Stimulated activated naive CD8-positive, alpha-beta T cell treated with anti-CD3 and anti-CD28 coated beads, Interleukin-15, amount 100 ng/mL, for 72 hours (primary cell): ENCODE measurements around the gene NAT10.
A peak's percentile ranks its signal among the peaks of the same experiment; 100 is the strongest.
"Not testable (repeated sequence)": the region's sequence is repeated elsewhere in the genome, so short reads cannot be mapped to it uniquely, and the experiment has no call there.

ENCODE experiments used
- ATAC-seq: fragments of 150-1000 bp; cut with Tn5 transposase; 2 replicates; pipeline ENCODE4 v1.10.0; 2021; ENCODE audit warnings: mild to moderate bottlenecking, moderate library complexity
- DNase-seq, 2 donors: peaks; one replicate each; pipeline ENCODE4 v3.0.0; 2021 to 2022
- H3K27ac Mint-ChIP-seq, 2 donors: one replicate each; pipeline ENCODE4 v1.8.0; 2022; ENCODE audit warnings: mild to moderate bottlenecking in 2 of 2, mixed read lengths in 2 of 2, moderate library complexity in 2 of 2
- H3K27me3 Mint-ChIP-seq: one replicate; pipeline ENCODE4 v1.8.0; 2022; ENCODE audit warnings: mixed read lengths
- H3K4me1 Mint-ChIP-seq: one replicate; pipeline ENCODE4 v1.8.0; 2022; ENCODE audit warnings: mild to moderate bottlenecking, mixed read lengths
- H3K4me3 Mint-ChIP-seq, 2 donors: one replicate each; pipeline ENCODE4 v1.8.0; 2022; ENCODE audit warnings: mild to moderate bottlenecking in 2 of 2, mixed read lengths in 2 of 2, moderate library complexity in 1 of 2
- H3K9me3 Mint-ChIP-seq, 2 donors: one replicate each; pipeline ENCODE4 v1.8.0; 2022; ENCODE audit warnings: mixed read lengths in 2 of 2

The NAT10 gene

GRCh38 chr11:34105079-34105956 lies at the start of gene NAT10:
Gene NAT10 (plus strand): TSS chr11:34105629. CDS start chr11:34108226, 2,597 bp downstream.
- H3K4me3 Mint-ChIP-seq, result peak within 1 kb of the TSS; percentile 94 to 98
- peak; percentile 97 for ATAC-seq
- peak; percentile 95 to 98 for DNase-seq
- H3K27me3 Mint-ChIP-seq, result no peaks in the 10 kb centered on the region
- peaks cover 52% of the 10 kb centered on the region for H3K4me1 Mint-ChIP-seq
- no peaks in the 10 kb centered on the region for H3K9me3 Mint-ChIP-seq
- H3K27ac Mint-ChIP-seq, result peak within 1 kb of the TSS; percentile 98 to 99

DNA sequence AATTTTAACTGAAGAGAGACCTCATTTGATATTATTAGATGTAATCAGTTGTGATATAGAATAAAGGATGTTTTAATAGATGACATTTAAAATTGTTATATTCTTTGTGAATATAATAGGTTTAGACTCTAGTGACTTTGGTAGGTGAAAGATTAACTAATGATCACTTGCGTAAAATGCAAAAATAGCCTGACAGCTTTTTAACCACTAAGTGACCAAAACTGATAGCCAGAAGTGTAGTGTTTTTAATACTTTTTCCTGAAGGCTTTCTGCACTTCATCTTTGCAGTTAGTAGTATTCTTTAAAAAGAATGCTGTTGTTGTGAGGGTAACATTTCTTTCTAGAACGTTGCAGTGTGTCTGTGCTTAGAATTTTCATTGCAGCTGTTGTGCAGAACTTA lies 48.8 kb upstream of the NAT10 start:
- Mint-ChIP-seq H3K27me3 (no peaks in the 10 kb centered on the region), H3K4me1 (peaks cover 41% of the 10 kb centered on the region), H3K4me3 (peak overlapping the region in 1 of 2 donors; percentile 39), H3K9me3 (no peaks in the 10 kb centered on the region), H3K27ac (no peak overlapping the region)
- ATAC-seq (no peak), DNase-seq (no peak)

- no peaks in the 10 kb centered on the region for H3K27me3 Mint-ChIP-seq
- no peak for DNase-seq
- peaks cover 72% of the 10 kb centered on the region for H3K4me1 Mint-ChIP-seq
- peak overlapping the region; percentile 36 to 38 for H3K27ac Mint-ChIP-seq
- H3K9me3 Mint-ChIP-seq, result no peaks in the 10 kb centered on the region
- no peak overlapping the region for H3K4me3 Mint-ChIP-seq
- ATAC-seq, result no peak
These were observed 42.2 kb upstream of the NAT10 start for GRCh38 chr11:34063061-34063795.

DNA sequence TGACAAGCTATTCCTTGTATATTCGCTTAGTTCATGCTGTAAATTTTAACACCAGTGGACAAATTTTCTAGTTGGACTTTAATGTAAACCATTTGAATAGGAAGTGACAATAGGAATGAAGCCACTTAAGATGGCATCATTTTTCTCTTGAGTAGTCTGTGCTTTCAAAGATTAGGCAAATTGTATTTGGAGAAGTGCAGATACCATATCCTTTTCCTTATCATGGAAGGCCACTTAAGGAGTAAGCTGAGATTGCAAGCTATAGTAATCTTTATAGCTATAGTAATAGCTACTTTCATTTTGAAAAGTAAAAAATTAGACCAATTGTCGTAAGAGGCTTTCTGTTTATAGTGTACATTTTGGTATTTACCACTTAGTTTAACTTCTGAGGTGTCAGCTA lies 41.1 kb upstream of the NAT10 start:
- Mint-ChIP-seq H3K27ac (no peak overlapping the region), H3K4me1 (peaks cover 67% of the 10 kb centered on the region)

DNA sequence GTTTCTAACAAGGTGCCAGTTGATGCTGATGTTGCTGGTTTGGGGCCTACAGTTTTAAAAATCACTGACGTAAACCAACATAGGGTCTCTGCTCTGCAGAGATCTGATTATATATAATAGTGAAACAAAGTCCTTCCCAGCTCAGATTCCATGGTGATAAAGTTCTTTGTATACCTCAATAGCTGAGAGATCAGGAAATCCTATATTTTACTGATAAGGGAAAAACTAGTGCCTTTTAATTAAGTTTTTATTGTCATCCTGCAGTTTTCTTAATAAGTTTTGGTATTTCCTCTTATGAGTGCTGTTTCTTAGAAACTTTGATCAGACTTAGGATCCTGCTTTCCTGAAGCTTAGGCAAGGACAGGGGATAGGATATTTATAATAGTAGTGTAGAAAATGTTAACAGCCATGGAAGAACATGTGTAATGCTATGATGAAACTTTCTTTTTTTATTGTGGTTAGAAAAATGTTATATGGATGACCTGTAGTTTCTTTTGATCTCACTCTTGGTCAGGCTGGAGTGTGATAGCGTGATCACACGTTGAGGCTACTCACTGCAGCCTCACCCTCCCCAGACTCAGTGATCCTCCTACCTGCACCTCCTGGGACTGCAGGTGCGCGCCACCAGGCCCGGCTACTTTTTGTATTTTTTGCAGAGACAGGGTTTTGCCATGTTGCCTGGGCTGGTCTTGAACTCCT lies 39.8 kb upstream of the NAT10 start:
- H3K27ac Mint-ChIP-seq, result peak overlapping the region; percentile 57 to 85
- ATAC-seq (peak; percentile 93), DNase-seq (peak in 1 of 2 donors; percentile 38)
- H3K4me3 Mint-ChIP-seq, result peak overlapping the region in 1 of 2 donors; percentile 33
- peaks cover 69% of the 10 kb centered on the region for H3K4me1 Mint-ChIP-seq
- H3K9me3 Mint-ChIP-seq, result no peaks in the 10 kb centered on the region
- no peaks in the 10 kb centered on the region for H3K27me3 Mint-ChIP-seq

More for the DNA sequence above, 41.1 kb upstream of the NAT10 start:
- ATAC-seq, result no peak
- no peak overlapping the region for H3K4me3 Mint-ChIP-seq
- DNase-seq, result no peak
- H3K9me3 Mint-ChIP-seq, result no peaks in the 10 kb centered on the region
- H3K27me3 Mint-ChIP-seq, result no peaks in the 10 kb centered on the region

DNA sequence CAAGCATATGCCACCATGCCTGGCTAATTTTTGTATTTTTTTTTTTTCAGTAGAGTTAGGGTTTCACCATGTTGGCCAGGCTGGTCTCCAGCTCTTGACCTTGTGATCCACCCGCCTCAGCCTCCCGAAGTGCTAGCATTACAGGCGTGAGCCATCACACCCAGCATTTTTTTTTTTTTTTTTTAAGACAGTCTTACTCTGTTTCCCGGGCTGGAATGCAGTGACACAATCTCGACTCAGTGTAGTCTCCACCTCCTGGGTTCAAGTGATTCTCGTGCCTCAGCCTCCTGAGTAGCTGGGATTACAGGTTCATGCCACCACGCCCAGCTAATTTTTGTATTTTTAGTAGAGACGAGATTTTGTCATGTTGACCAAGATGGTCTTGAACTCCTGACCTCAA lies 38.7 kb upstream of the NAT10 start:
- peak overlapping the region in 1 of 2 donors; percentile 31 for H3K4me3 Mint-ChIP-seq
- DNase-seq, H3K27me3 Mint-ChIP-seq, H3K9me3 Mint-ChIP-seq, ATAC-seq: not testable (repeated sequence)
- peaks cover 67% of the 10 kb centered on the region for H3K4me1 Mint-ChIP-seq
- H3K27ac Mint-ChIP-seq, result peak overlapping the region in 1 of 2 donors; percentile 90

DNA sequence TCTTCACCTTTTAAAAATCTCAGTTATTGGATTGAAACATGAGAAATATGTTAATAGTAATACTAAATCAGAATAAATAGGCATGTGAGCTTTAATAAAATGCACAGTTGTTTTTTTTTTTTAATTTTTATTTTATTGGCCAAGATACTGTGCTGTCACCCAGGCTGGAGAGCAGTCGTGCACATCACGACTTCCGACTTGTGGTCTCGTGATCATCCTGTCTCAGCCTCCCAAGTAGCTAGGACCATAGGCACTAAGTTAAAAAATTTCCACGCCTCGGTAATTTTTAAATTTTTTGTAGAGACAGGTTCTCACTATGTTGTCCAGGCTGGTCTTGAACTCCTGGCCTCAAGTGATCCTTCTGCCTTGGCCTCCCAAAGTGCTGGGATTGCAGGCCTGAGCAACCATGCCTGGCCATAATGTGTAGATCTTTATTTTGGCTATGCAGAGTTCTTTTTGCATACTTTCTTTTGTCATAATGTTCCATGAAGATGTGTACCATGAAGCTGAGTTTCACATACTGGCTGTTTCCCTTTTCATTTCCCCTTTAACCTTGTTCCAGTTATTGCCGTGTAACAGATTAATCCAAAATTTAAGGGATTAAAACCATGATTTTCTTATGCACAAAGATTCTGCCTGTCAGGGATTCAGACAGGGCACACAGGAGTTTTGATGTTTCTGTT lies 37.9 kb upstream of the NAT10 start:
- Mint-ChIP-seq H3K4me1 (peaks cover 60% of the 10 kb centered on the region), H3K4me3 (no peak overlapping the region), H3K27me3 (no peaks in the 10 kb centered on the region), H3K9me3 (no peaks in the 10 kb centered on the region), H3K27ac (peak overlapping the region in 1 of 2 donors; percentile 43)
- ATAC-seq, result no peak
- no peak for DNase-seq

GRCh38 chr11:34068111-34068510 lies 37.3 kb upstream of the NAT10 start:
- ATAC-seq (peak; percentile 35), DNase-seq (no peak)
- Mint-ChIP-seq H3K4me1 (peaks cover 54% of the 10 kb centered on the region), H3K4me3 (no peak overlapping the region), H3K9me3 (no peaks in the 10 kb centered on the region), H3K27ac (peak overlapping the region; percentile 43 to 52), H3K27me3 (no peaks in the 10 kb centered on the region)

DNA sequence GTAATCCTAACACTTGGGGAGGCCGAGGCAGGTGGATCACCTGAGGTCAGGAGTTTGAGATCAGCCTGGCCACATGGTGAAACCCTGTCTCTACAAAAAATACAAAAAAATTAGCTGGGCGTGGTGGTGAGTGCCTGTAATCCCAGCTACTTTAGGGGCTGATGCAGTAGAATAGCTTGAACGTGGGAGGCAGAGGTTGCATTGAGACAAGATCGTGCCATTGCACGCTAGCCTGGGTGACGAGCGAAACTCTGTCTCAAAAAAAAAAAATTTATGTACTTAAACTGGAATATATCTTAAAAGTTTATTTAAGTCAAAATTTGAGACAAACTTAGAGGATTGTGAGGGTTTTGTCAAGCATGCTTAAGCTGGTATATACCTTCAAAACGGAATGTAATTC lies 34.1 kb upstream of the NAT10 start:
- H3K27me3 Mint-ChIP-seq, H3K27ac Mint-ChIP-seq, DNase-seq, H3K4me3 Mint-ChIP-seq, ATAC-seq, H3K9me3 Mint-ChIP-seq: not testable (repeated sequence)
- H3K4me1 Mint-ChIP-seq, result peaks cover 41% of the 10 kb centered on the region

DNA sequence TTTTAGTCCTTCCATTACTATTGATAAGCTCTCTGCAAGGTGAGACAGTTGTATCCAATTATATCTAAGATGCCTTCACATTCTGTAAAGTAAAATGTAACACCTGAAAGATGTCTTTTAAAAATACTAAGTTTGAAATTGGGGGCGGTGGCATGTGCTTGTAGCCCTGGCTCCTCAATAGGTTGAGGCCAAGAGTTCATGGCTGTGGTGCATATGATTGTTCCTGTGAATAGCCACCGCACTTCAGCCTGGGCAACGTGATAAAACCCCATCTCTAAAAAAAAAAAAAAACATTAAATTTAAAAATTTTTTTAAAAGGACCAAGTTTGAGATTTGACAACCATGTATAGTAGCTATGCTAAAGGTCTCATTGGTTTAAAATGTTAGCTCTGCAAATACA lies 33.4 kb upstream of the NAT10 start:
- Mint-ChIP-seq H3K27ac (no peak overlapping the region), H3K4me3 (no peak overlapping the region), H3K4me1 (peaks cover 37% of the 10 kb centered on the region), H3K27me3 (no peaks in the 10 kb centered on the region), H3K9me3 (no peaks in the 10 kb centered on the region)
- ATAC-seq, result no peak
- no peak for DNase-seq

DNA sequence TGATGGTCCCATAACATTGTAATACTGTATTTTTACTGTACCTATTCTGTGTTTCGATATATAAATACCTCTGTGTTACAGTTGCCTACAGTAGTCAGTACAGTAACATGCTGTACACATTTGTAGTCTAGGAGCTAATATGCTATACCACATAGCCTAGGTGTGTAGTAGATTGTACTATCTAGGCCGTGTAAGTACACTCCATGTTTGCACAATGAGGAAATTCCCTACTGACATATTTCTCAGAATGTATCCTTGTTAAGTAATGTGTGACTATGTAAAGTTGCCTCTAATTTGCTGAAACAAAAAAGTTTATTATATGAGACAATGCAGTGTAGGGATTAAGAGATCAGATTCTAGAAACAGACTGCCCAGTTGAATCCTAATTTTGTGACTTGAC lies 32.6 kb upstream of the NAT10 start:
- H3K4me1 Mint-ChIP-seq, result peaks cover 30% of the 10 kb centered on the region
- DNase-seq (no peak), ATAC-seq (no peak)
- no peak overlapping the region for H3K4me3 Mint-ChIP-seq
- no peak overlapping the region for H3K27ac Mint-ChIP-seq
- no peaks in the 10 kb centered on the region for H3K9me3 Mint-ChIP-seq
- H3K27me3 Mint-ChIP-seq, result no peaks in the 10 kb centered on the region

- H3K4me1 Mint-ChIP-seq, result peaks cover 19% of the 10 kb centered on the region
- DNase-seq (no peak), ATAC-seq (no peak)
- H3K27me3 Mint-ChIP-seq, result no peaks in the 10 kb centered on the region
- no peak overlapping the region for H3K4me3 Mint-ChIP-seq
- no peaks in the 10 kb centered on the region for H3K9me3 Mint-ChIP-seq
- H3K27ac Mint-ChIP-seq, result no peak overlapping the region
These were observed 31.0 kb upstream of the NAT10 start for GRCh38 chr11:34074391-34074790.

GRCh38 chr11:34075178-34075820 lies 30.1 kb upstream of the NAT10 start:
- Mint-ChIP-seq H3K4me1 (peaks cover 15% of the 10 kb centered on the region), H3K27ac (no peak overlapping the region), H3K4me3 (no peak overlapping the region), H3K27me3 (no peaks in the 10 kb centered on the region), H3K9me3 (no peaks in the 10 kb centered on the region)
- DNase-seq (no peak), ATAC-seq (no peak)

DNA sequence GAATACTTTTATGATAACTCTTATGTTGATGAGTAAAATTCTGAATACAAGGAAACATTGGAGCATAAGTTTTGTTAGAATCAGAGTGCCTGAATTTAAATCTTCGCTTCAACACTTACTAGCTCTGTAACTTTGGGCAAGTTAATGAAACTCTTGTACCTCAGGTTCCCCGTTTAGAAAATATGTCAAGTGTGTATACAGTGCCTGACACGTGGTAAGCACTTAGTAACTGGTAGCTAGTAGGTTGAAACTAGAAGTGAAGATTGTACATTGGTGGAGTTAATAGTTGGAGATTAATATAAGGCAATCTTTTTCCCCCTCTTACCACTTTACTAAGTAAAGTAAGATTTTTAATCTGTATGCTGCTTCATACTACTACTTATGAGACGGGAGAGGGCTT lies 24.8 kb upstream of the NAT10 start:
- H3K9me3 Mint-ChIP-seq, result no peaks in the 10 kb centered on the region
- H3K4me3 Mint-ChIP-seq, result no peak overlapping the region
- H3K27me3 Mint-ChIP-seq, result no peaks in the 10 kb centered on the region
- ATAC-seq (no peak), DNase-seq (no peak)
- H3K4me1 Mint-ChIP-seq, result peaks cover 7% of the 10 kb centered on the region
- peak overlapping the region; percentile 15 to 48 for H3K27ac Mint-ChIP-seq

GRCh38 chr11:34084637-34085036 lies 20.8 kb upstream of the NAT10 start:
- Mint-ChIP-seq H3K4me1 (peaks cover 13% of the 10 kb centered on the region), H3K4me3 (no peak overlapping the region), H3K27ac (peak overlapping the region in 1 of 2 donors; percentile 64), H3K9me3 (no peaks in the 10 kb centered on the region), H3K27me3 (no peaks in the 10 kb centered on the region)
- ATAC-seq, result no peak
- DNase-seq, result no peak
